ENCODE data around the gene PMS1. TPM values are rescaled to one million over a fixed set of nuclear protein-coding genes. Genes with fewer than 3 reads are reported as not detected.

The PMS1 gene
- total and polyA plus RNA-seq, 2 donors (not counting 3 experiments of a cell fraction or from before 2014, with no cell fraction given), result 6.6 to 27.8 TPM

DNA sequence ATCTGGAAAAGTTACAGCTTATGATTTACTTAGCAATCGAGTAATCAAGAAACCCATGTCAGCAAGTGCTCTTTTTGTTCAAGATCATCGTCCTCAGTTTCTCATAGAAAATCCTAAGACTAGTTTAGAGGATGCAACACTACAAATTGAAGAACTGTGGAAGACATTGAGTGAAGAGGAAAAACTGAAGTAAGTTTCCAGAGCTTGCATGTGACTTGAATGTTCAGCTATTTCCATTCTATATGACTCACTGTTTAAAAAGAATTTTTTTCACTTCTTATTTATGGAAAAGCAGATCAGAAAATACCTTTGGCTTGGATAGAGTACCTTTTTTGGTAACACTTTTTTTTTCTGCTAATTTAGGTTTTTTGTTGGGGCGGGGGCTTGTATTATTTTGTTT, 70.7 kb downstream of the PMS1 start:
- Histone ChIP-seq H3K27ac (ENCODE audit: insufficient read depth, low read depth, low read length) (no peak overlapping the region), H3K79me2 (ENCODE audit: control insufficient read depth, insufficient read depth, low read length) (no peaks in the 10 kb centered on the region), H3K27me3 (ENCODE audit: control insufficient read depth in 2 of 2, insufficient read depth in 2 of 2, low read length in 2 of 2) (no peaks in the 10 kb centered on the region), H3K9ac (replicated peaks; ENCODE audit: extremely low read depth, insufficient read depth, low read length) (no peak overlapping the region), H3K36me3 (ENCODE audit: control insufficient read depth in 2 of 2, extremely low read depth in 1 of 2, insufficient read depth in 2 of 2, low read length in 2 of 2) (no peaks in the 10 kb centered on the region), H3K4me2 (ENCODE audit: insufficient read depth, low read length) (no peak overlapping the region), H3K9me1 (replicated peaks; ENCODE audit: control insufficient read depth, extremely low read depth, insufficient read depth, low read length) (no peaks in the 10 kb centered on the region), H3K9me3 (replicated peaks; ENCODE audit: control insufficient read depth, insufficient read depth, low read length) (no peaks in the 10 kb centered on the region), H3K4me1 (ENCODE audit: control insufficient read depth, extremely low read depth, insufficient read depth, low read length) (no peaks in the 10 kb centered on the region), H3K4me3 (replicated peaks in 1 of 3; ENCODE audit: insufficient read depth in 1 of 3, low read depth in 1 of 3, low read length in 3 of 3) (no peak overlapping the region), H2AFZ (ENCODE audit: low read depth, low read length) (no peak overlapping the region), H4K20me1 (replicated peaks; ENCODE audit: control insufficient read depth, extremely low read depth, insufficient read depth, low read length) (no peaks in the 10 kb centered on the region)
- no TSS peak for BruUV-seq (replicated peaks)
- DNase-seq (ENCODE audit: low read depth, low spot score) (no peak), FAIRE-seq (no peak)
- ChIA-PET POLR2A (no interaction called here), CTCF (interaction anchor here (2.0 kb wide), 1 partner anchor 12 kb away, joined by 5 read pairs; no protein-coding TSS in a partner anchor)
- dilution Hi-C loops (cut with MboI; ENCODE audit: extremely low pct_ligation_motif_present, low sequenced_read_pairs), result no loop called here
- TF ChIP-seq GATA2 (IDR thresholded peaks at IDR 0.05; ENCODE audit: insufficient read depth, insufficient read length, low read depth, low read length) (no peak), FOS (IDR thresholded peaks at IDR 0.05; ENCODE audit: borderline replicate concordance, insufficient read depth, low read length) (no peak), MYC (IDR thresholded peaks at IDR 0.05; ENCODE audit: low read depth, low read length) (no peak), EZH2 (IDR thresholded peaks at IDR 0.05; ENCODE audit: borderline replicate concordance, low read depth, low read length, severe bottlenecking) (no peak), POLR2AphosphoS5 (IDR thresholded peaks at IDR 0.05; ENCODE audit: insufficient read depth, low read depth, low read length) (no peak), JUN (IDR thresholded peaks at IDR 0.05; ENCODE audit: borderline replicate concordance, insufficient read depth, insufficient read length, low read depth) (no peak), POLR2A (IDR thresholded peaks at IDR 0.05; ENCODE audit: low read depth, low read length) (no peak)
- TF ChIP-seq, protein P1, sequence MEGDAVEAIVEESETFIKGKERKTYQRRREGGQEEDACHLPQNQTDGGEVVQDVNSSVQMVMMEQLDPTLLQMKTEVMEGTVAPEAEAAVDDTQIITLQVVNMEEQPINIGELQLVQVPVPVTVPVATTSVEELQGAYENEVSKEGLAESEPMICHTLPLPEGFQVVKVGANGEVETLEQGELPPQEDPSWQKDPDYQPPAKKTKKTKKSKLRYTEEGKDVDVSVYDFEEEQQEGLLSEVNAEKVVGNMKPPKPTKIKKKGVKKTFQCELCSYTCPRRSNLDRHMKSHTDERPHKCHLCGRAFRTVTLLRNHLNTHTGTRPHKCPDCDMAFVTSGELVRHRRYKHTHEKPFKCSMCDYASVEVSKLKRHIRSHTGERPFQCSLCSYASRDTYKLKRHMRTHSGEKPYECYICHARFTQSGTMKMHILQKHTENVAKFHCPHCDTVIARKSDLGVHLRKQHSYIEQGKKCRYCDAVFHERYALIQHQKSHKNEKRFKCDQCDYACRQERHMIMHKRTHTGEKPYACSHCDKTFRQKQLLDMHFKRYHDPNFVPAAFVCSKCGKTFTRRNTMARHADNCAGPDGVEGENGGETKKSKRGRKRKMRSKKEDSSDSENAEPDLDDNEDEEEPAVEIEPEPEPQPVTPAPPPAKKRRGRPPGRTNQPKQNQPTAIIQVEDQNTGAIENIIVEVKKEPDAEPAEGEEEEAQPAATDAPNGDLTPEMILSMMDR (IDR thresholded peaks at IDR 0.05; ENCODE audit: extremely low read depth in 1 of 2, insufficient read depth in 1 of 2, low read depth in 1 of 2, low read length in 2 of 2), result no peak
- TF ChIP-seq, protein P2, sequence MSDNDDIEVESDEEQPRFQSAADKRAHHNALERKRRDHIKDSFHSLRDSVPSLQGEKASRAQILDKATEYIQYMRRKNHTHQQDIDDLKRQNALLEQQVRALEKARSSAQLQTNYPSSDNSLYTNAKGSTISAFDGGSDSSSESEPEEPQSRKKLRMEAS (IDR thresholded peaks at IDR 0.05; ENCODE audit: insufficient read depth, insufficient read length), result no peak
- intact Hi-C loops (cut with micrococcal nuclease), result no loop called here

All from endothelial cell of umbilical vein (primary cell).